HCT116 (cell line): ENCODE measurements around the gene LCNL1. TPM values are rescaled to one million over a fixed set of nuclear protein-coding genes. Genes with fewer than 3 reads are reported as not detected.

Experiments
- ATAC-seq: fragments of 200-7000 bp; cut with Tn5 transposase; 2 replicates; pipeline ENCODE4 v1.9.1; 2020; ENCODE audit warnings: mild to moderate bottlenecking, moderate library complexity
- BruUV-seq: library from RNA; stranded (reverse); fragments of 400-500 nt; replicated peaks from 2 replicates; lab custom pipeline; 2021; lab: Mats Ljungman, UMichigan
- CTCF ChIA-PET: fragments of 300-600 bp; sonication (Branson Sonifier 250); formaldehyde crosslinking; loops from one replicate; lab custom pipeline; 2021; ENCODE audit warnings: antibody characterized with exemption; lab: Charles Lee
- POLR2A ChIA-PET: fragments of 300-600, 350-600 bp; sonication (Branson Sonifier 250); formaldehyde crosslinking; loops from one replicate; lab custom pipeline; 2021; ENCODE audit warnings: antibody characterized with exemption; lab: Charles Lee
- RAD21 ChIA-PET, 2 experiments: fragments of 300-600 bp; sonication (Branson Sonifier 250); formaldehyde crosslinking; loops; one replicate each; lab custom pipeline; 2023; ENCODE audit warnings: low total read pairs in 2 of 2; ENCODE audit not compliant: uncharacterized antibody in 2 of 2, unreplicated experiment in 2 of 2, low non-redundant PET in 1 of 2; lab: Charles Lee
- DNase-seq: peaks from one replicate; pipeline ENCODE4 v3.0.0-alpha.2; 2010; ENCODE audit warnings: low read depth, low spot score
- H2AFZ ChIP-seq: fragments of 200-600 bp; shearing (Covaris generic), sonication (generic); 2 replicates; pipeline ENCODE4 v1.6.1; 2017; ENCODE audit warnings: low read depth, mixed run types, mixed read lengths, antibody characterized with exemption, low read length; ENCODE audit not compliant: poor library complexity, severe bottlenecking
- H3K27ac ChIP-seq: 2 replicates; pipeline ENCODE4 v1.5.1; 2012; ENCODE audit warnings: low read depth, low read length
- H3K27me3 ChIP-seq: fragments of 200-600 bp; sonication (generic); 2 replicates; pipeline ENCODE4 v1.6.1; 2016; ENCODE audit warnings: mixed run types, low read length, mixed read lengths; ENCODE audit not compliant: insufficient read depth
- H3K36me3 ChIP-seq, 2 experiments: fragments of 200-500 bp in 1 of 2; fragments of 200-600 bp in 1 of 2; sonication (Bioruptor generic) in 1 of 2; sonication (generic) in 1 of 2; 2 replicates each; pipeline versions ENCODE4 v1.5.1 to v1.6.1; 2014 to 2016; ENCODE audit warnings: low read length in 2 of 2, inconsistent platforms in 1 of 2, mixed read lengths in 1 of 2, mixed run types in 1 of 2; ENCODE audit not compliant: insufficient read depth in 2 of 2, control insufficient read depth in 1 of 2
- H3K4me1 ChIP-seq, 2 experiments: fragments of 200-600 bp in 1 of 2; sonication (generic) in 1 of 2; 2 replicates each; pipeline versions ENCODE4 v1.5.1 to v1.6.1; 2012 to 2017; ENCODE audit warnings: low read length in 2 of 2, inconsistent platforms in 1 of 2, mild to moderate bottlenecking in 1 of 2, mixed read lengths in 1 of 2, mixed run types in 1 of 2, moderate library complexity in 1 of 2; ENCODE audit not compliant: insufficient read depth in 2 of 2, control insufficient read depth in 1 of 2
- H3K4me2 ChIP-seq: fragments of 200-600 bp; sonication (generic); 2 replicates; pipeline ENCODE4 v1.6.1; 2017; ENCODE audit warnings: mixed run types, low read length, mixed read lengths
- H3K4me3 ChIP-seq, 2 experiments: fragments of 200-600 bp in 1 of 2; sonication (generic) in 1 of 2; replicated peaks in 1 of 2; 2 replicates each; pipeline ENCODE4 v1.5.1; 2011 to 2016; ENCODE audit warnings: low read length in 2 of 2, control low read depth in 1 of 2, low read depth in 1 of 2, mild to moderate bottlenecking in 1 of 2, mixed read lengths in 1 of 2, mixed run types in 1 of 2
- H3K79me2 ChIP-seq: fragments of 200-600 bp; sonication (generic); 2 replicates; pipeline ENCODE4 v1.6.1; 2017; ENCODE audit warnings: mild to moderate bottlenecking, mixed run types, low read length, moderate library complexity, mixed read lengths; ENCODE audit not compliant: insufficient read depth
- H3K9ac ChIP-seq: fragments of 200-600 bp; sonication (generic); 2 replicates; pipeline ENCODE4 v1.6.1; 2016; ENCODE audit warnings: low read length, mixed read lengths
- H3K9me2 ChIP-seq: fragments of 200-600 bp; sonication (generic), shearing (Covaris generic); 2 replicates; pipeline ENCODE4 v1.6.1; 2017; ENCODE audit warnings: mixed run types, mild to moderate bottlenecking, moderate library complexity; ENCODE audit not compliant: insufficient read depth
- H3K9me3 ChIP-seq, 2 experiments: fragments of 200-500 bp in 1 of 2; fragments of 200-600 bp in 1 of 2; sonication (Bioruptor generic) in 1 of 2; sonication (generic) in 1 of 2; 2 replicates each; pipeline ENCODE4 v1.6.1; 2014 to 2017; ENCODE audit warnings: low read length in 2 of 2, mixed read lengths in 2 of 2, inconsistent platforms in 1 of 2, low read depth in 1 of 2, mild to moderate bottlenecking in 1 of 2, mixed run types in 1 of 2, moderate library complexity in 1 of 2; ENCODE audit not compliant: control insufficient read depth in 1 of 2, insufficient read depth in 1 of 2
- H4K20me1 ChIP-seq: fragments of 200-600 bp; sonication (generic), shearing (Covaris generic); 2 replicates; pipeline ENCODE4 v1.6.1; 2017; ENCODE audit warnings: mixed run types, mild to moderate bottlenecking, moderate library complexity; ENCODE audit not compliant: insufficient read depth
- ATF3 ChIP-seq: IDR thresholded peaks from 2 replicates; pipeline ENCODE4 v1.6.1; 2012
- CEBPB ChIP-seq: IDR thresholded peaks from 2 replicates; pipeline ENCODE4 v1.6.1; 2012; ENCODE audit warnings: low read depth
- CTCF ChIP-seq, 3 experiments: fragments of 200-600 bp in 1 of 3; sonication (generic) in 1 of 3; IDR thresholded peaks in 2 of 3; conservative IDR thresholded peaks in 1 of 3; 2 replicates each; pipeline ENCODE4 v1.5.1; 2012 to 2017; ENCODE audit warnings: low read depth in 2 of 3, low read length in 2 of 3, antibody characterized with exemption in 1 of 3, borderline replicate concordance in 1 of 3, control low read depth in 1 of 3, mild to moderate bottlenecking in 1 of 3, mixed read lengths in 1 of 3, mixed run types in 1 of 3, moderate library complexity in 1 of 3; ENCODE audit not compliant: insufficient read depth in 1 of 3
- EGR1 ChIP-seq: IDR thresholded peaks from 2 replicates; pipeline ENCODE4 v1.6.1; 2012; ENCODE audit warnings: low read depth
- ELF1 ChIP-seq: IDR thresholded peaks from 2 replicates; pipeline ENCODE4 v1.6.1; 2012; ENCODE audit warnings: low read depth, borderline replicate concordance
- EZH2 ChIP-seq: fragments of 200-600 bp; sonication (generic); IDR thresholded peaks from 2 replicates; pipeline ENCODE4 v1.6.1; 2017; ENCODE audit warnings: antibody characterized with exemption, mixed run types
- EZH2phosphoT487 ChIP-seq: fragments of 200-600 bp; IDR thresholded peaks from 2 replicates; pipeline ENCODE4 v1.6.1; 2018; ENCODE audit warnings: antibody characterized with exemption, borderline replicate concordance
- FOSL1 ChIP-seq: IDR thresholded peaks from 2 replicates; pipeline ENCODE4 v1.6.1; 2012; ENCODE audit warnings: low read depth
- JUND ChIP-seq: IDR thresholded peaks from 2 replicates; pipeline ENCODE4 v1.6.1; 2012
- POLR2A ChIP-seq: IDR thresholded peaks from 2 replicates; pipeline ENCODE4 v1.7.0; 2011; ENCODE audit warnings: borderline replicate concordance; ENCODE audit not compliant: insufficient read depth, insufficient read length; ENCODE audit errors: extremely low read depth
- POLR2AphosphoS5 ChIP-seq: IDR thresholded peaks from 2 replicates; pipeline ENCODE4 v1.6.1; 2011; ENCODE audit warnings: mild to moderate bottlenecking, low read depth, low read length, moderate library complexity
- RAD21 ChIP-seq: IDR thresholded peaks from 2 replicates; pipeline ENCODE4 v1.6.1; 2012; ENCODE audit warnings: low read depth, mild to moderate bottlenecking
- SIN3A ChIP-seq: IDR thresholded peaks from 2 replicates; pipeline ENCODE4 v1.6.1; 2012; ENCODE audit warnings: low read depth
- SRF ChIP-seq: IDR thresholded peaks from 2 replicates; pipeline ENCODE4 v1.6.1; 2012; ENCODE audit warnings: low read depth
- TCF7L2 ChIP-seq: IDR thresholded peaks from 2 replicates; pipeline ENCODE4 v1.7.0; 2011; ENCODE audit warnings: borderline replicate concordance, inconsistent platforms; ENCODE audit not compliant: insufficient read depth, insufficient read length; ENCODE audit errors: extremely low read depth
- YY1 ChIP-seq: IDR thresholded peaks from 2 replicates; pipeline ENCODE4 v1.6.1; 2011; ENCODE audit warnings: low read length, low read depth, moderate library complexity, mild to moderate bottlenecking; ENCODE audit not compliant: insufficient replicate concordance; ENCODE audit errors: extremely low read depth
- ZBTB33 ChIP-seq: IDR thresholded peaks from 2 replicates; pipeline ENCODE4 v1.6.1; 2011; ENCODE audit warnings: mild to moderate bottlenecking, low read length, moderate library complexity; ENCODE audit not compliant: insufficient replicate concordance; ENCODE audit errors: extremely low read depth
- ZFX ChIP-seq: fragments of 450-650 bp; IDR thresholded peaks from 2 replicates; pipeline ENCODE4 v1.6.1; 2017
- intact Hi-C: fragments of 100-400 bp; cut with micrococcal nuclease; formaldehyde crosslinking; loops from 2 replicates; pipeline ENCODE4 v1.10.0; 2022
- total RNA-seq: library from RNA; stranded (reverse); gene quantifications from one replicate; pipeline ENCODE4 v1.2.1, GENCODE V29; 2021; ENCODE audit not compliant: unreplicated experiment
- TF ChIP-seq, protein P1 (sequence below): IDR thresholded peaks from 2 replicates; pipeline ENCODE4 v1.6.1; 2012

LCNL1 gene
- total RNA-seq, 1 experiment from 2014 or later, result 0.44 TPM

DNA sequence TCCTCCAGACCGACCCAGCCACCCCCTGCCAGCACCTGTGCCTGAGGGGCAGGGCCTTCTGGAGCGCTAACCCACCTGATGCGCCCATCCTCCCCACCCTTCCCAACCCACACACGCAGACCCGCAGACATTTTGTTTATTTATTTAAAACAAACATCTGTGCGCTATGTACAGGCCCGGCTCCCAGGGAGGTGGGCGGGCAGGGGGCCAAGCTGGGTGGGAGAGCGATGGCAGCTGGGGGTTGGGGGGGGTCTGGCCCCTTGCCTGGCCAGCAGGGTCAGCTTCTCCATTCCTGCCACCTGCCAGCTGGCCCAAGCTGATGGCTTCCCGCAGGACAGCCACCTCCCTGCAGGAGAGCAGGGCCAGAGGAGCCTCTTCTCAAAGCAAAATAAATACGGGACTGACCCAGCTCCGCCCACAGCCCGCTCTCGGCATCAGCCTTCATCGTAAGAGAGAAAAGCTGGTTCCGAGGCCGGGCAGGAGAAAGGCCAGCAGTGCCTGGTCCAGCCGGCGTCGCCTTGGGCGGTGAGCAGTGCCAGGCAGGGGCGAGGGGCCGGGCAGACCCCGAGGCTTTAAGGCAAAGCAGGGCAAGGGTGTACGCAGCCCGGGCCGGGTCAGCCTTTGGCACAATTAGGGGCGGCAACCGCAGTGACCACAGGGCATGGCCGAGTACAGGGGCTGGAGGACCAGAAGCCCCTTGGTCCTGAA lies 24.5 kb downstream of the LCNL1 start (continued):
- TF ChIP-seq EGR1, result no peak
- no peak for TF ChIP-seq POLR2AphosphoS5
- TF ChIP-seq ELF1, result no peak

GRCh38 chr9:137007816-137008270 lies 25.1 kb downstream of the LCNL1 start:
- no TSS peak for BruUV-seq
- Histone ChIP-seq H3K4me2 (no peak overlapping the region), H4K20me1 (no peaks in the 10 kb centered on the region), H3K4me1 (no peaks in the 10 kb centered on the region), H3K27ac (no peak overlapping the region), H3K9me3 (peaks cover 0 to 4% of the 10 kb centered on the region in 2 experiments; a peak in 1 of 4 replicates), H3K4me3 (no peak overlapping the region), H3K36me3 (peaks cover 3 to 6% of the 10 kb centered on the region in 2 experiments; a peak in 3 of 4 replicates), H3K27me3 (no peaks in the 10 kb centered on the region), H3K9me2 (no peaks in the 10 kb centered on the region), H3K9ac (no peak overlapping the region), H3K79me2 (no peaks in the 10 kb centered on the region), H2AFZ (no peak overlapping the region)
- ChIA-PET RAD21 (no interaction called here), POLR2A (no interaction called here), CTCF (no interaction called here)
- DNase-seq (no peak), ATAC-seq (no peak)
- TF ChIP-seq EGR1 (no peak), EZH2 (no peak), POLR2AphosphoS5 (no peak), ZBTB33 (no peak), ATF3 (no peak), RAD21 (no peak), JUND (no peak), YY1 (no peak), TCF7L2 (no peak), CEBPB (no peak), ZFX (no peak), CTCF (IDR thresholded peaks at IDR 0.05 in 2 of 3, conservative IDR thresholded peaks at IDR 0.05 in 1 of 3; ENCODE audit: borderline replicate concordance in 1 of 3, insufficient read depth in 1 of 3, low read depth in 2 of 3, low read length in 2 of 3) (no peak), SRF (no peak), POLR2A (no peak), SIN3A (no peak), FOSL1 (no peak), EZH2phosphoT487 (no peak)
- TF ChIP-seq, protein P1, sequence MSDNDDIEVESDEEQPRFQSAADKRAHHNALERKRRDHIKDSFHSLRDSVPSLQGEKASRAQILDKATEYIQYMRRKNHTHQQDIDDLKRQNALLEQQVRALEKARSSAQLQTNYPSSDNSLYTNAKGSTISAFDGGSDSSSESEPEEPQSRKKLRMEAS, result no peak
- intact Hi-C loops, result no loop called here
